Caco-2 (cell line): ENCODE measurements around the gene PCDHGB6. TPM values are rescaled to one million over a fixed set of nuclear protein-coding genes. Genes with fewer than 3 reads are reported as not detected.

Experiments
- BruUV-seq: library from RNA; stranded (reverse); fragments of 400-500 nt; replicated peaks from 2 replicates; lab custom pipeline; 2021; lab: Mats Ljungman, UMichigan
- CTCF ChIA-PET: fragments of 300-600 bp; sonication (Branson Sonifier 250); formaldehyde crosslinking; loops from one replicate; lab custom pipeline; 2022; ENCODE audit warnings: antibody characterized with exemption; lab: Charles Lee
- POLR2A ChIA-PET: fragments of 300-600 bp; sonication (Branson Sonifier 250); formaldehyde crosslinking; loops from one replicate; lab custom pipeline; 2022; ENCODE audit warnings: antibody characterized with exemption; lab: Charles Lee
- DNase-seq, 2 experiments: peaks; one replicate each; pipeline versions ENCODE4 v3.0.0 to v3.0.0-alpha.2; 2020 to 2022
- H3K27me3 ChIP-seq: replicated peaks from 2 replicates; pipeline ENCODE4 v1.6.0; 2011; ENCODE audit warnings: low read length; ENCODE audit not compliant: control insufficient read depth, insufficient read depth
- H3K36me3 ChIP-seq: 2 replicates; pipeline ENCODE4 v1.5.1; 2011; ENCODE audit warnings: low read length; ENCODE audit not compliant: control insufficient read depth, insufficient read depth
- H3K4me1 ChIP-seq: fragments of 250-450 bp; sonication (Bioruptor Pico); 2 replicates; pipeline ENCODE4 v1.5.1; 2020; ENCODE audit warnings: mild to moderate bottlenecking
- H3K4me3 ChIP-seq: 2 replicates; pipeline ENCODE4 v1.5.1; 2011; ENCODE audit warnings: low read depth, mild to moderate bottlenecking, control low read depth, low read length
- H3K9me3 ChIP-seq: fragments of 250-450 bp; sonication (Bioruptor Pico); 2 replicates; pipeline ENCODE4 v1.5.1; 2020; ENCODE audit warnings: mild to moderate bottlenecking, moderate library complexity
- H3K27ac Mint-ChIP-seq: one replicate; pipeline ENCODE4 v1.8.0; 2022; ENCODE audit warnings: mixed read lengths; ENCODE audit not compliant: unreplicated experiment
- H3K27me3 Mint-ChIP-seq: one replicate; pipeline ENCODE4 v1.8.0; 2022; ENCODE audit warnings: mixed read lengths; ENCODE audit not compliant: insufficient read depth, unreplicated experiment
- H3K36me3 Mint-ChIP-seq: one replicate; pipeline ENCODE4 v1.8.0; 2022; ENCODE audit warnings: mild to moderate bottlenecking, mixed read lengths; ENCODE audit not compliant: insufficient read depth, unreplicated experiment
- H3K4me1 Mint-ChIP-seq: one replicate; pipeline ENCODE4 v1.8.0; 2022; ENCODE audit warnings: low read depth, mixed read lengths; ENCODE audit not compliant: unreplicated experiment
- H3K4me3 Mint-ChIP-seq: one replicate; pipeline ENCODE4 v1.8.0; 2022; ENCODE audit warnings: mild to moderate bottlenecking, moderate library complexity, mixed read lengths; ENCODE audit not compliant: unreplicated experiment
- H3K9me3 Mint-ChIP-seq: one replicate; pipeline ENCODE4 v1.8.0; 2022; ENCODE audit warnings: mixed read lengths; ENCODE audit not compliant: unreplicated experiment
- intact Hi-C: fragments of 100-400 bp; cut with micrococcal nuclease; formaldehyde crosslinking; loops from one replicate; pipeline ENCODE4 v1.10.0; 2022; ENCODE audit not compliant: unreplicated experiment
- total RNA-seq: library from RNA; stranded (reverse); gene quantifications from 2 replicates; pipeline ENCODE4 v1.2.3, GENCODE V29; 2022
- TF ChIP-seq, protein P1 (sequence below), 2 experiments: fragments of 200-600 bp in 1 of 2; IDR thresholded peaks; 1 replicate in 1 of 2; 2 replicates in 1 of 2; pipeline versions ENCODE4 v1.5.1 to v1.8.0; 2011 to 2022; ENCODE audit warnings: antibody characterized with exemption in 1 of 2, control low read depth in 1 of 2, inconsistent platforms in 1 of 2, low read depth in 1 of 2, low read length in 1 of 2, mild to moderate bottlenecking in 1 of 2, moderate library complexity in 1 of 2; ENCODE audit not compliant: insufficient read depth in 1 of 2, severe bottlenecking in 1 of 2, unreplicated experiment in 1 of 2

Gene PCDHGB6
- total RNA-seq, 1 experiment from 2014 or later: 2.5 TPM

DNA sequence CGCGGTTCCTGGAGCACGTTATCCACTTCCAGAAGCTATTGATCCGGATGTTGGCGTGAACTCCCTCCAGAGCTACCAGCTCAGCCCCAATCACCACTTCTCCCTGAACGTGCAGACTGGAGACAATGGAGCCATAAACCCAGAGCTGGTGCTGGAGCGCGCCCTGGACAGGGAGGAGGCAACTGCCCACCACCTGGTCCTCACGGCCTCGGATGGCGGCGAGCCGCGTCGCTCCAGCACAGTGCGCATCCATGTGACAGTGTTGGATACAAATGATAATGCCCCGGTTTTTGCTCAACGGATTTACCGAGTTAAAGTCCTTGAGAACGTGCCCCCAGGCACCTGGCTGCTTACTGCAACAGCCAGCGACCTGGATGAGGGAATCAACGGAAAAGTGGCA, 4.4 kb upstream of the PCDHGB6 start:
- peaks cover 11% of the 10 kb centered on the region for H3K9me3 Mint-ChIP-seq
- H3K36me3 ChIP-seq: no peaks in the 10 kb centered on the region
- intact Hi-C loops: no loop called here
- TF ChIP-seq, protein P1, sequence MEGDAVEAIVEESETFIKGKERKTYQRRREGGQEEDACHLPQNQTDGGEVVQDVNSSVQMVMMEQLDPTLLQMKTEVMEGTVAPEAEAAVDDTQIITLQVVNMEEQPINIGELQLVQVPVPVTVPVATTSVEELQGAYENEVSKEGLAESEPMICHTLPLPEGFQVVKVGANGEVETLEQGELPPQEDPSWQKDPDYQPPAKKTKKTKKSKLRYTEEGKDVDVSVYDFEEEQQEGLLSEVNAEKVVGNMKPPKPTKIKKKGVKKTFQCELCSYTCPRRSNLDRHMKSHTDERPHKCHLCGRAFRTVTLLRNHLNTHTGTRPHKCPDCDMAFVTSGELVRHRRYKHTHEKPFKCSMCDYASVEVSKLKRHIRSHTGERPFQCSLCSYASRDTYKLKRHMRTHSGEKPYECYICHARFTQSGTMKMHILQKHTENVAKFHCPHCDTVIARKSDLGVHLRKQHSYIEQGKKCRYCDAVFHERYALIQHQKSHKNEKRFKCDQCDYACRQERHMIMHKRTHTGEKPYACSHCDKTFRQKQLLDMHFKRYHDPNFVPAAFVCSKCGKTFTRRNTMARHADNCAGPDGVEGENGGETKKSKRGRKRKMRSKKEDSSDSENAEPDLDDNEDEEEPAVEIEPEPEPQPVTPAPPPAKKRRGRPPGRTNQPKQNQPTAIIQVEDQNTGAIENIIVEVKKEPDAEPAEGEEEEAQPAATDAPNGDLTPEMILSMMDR (IDR thresholded peaks at IDR 0.05; ENCODE audit: insufficient read depth in 1 of 2, low read depth in 1 of 2, low read length in 1 of 2, severe bottlenecking in 1 of 2, unreplicated experiment in 1 of 2): no peak
- H3K4me3 ChIP-seq: no peak overlapping the region
- no peaks in the 10 kb centered on the region for H3K4me1 Mint-ChIP-seq
- BruUV-seq: no TSS peak
- H3K27me3 ChIP-seq: no peaks in the 10 kb centered on the region
- peaks cover 17% of the 10 kb centered on the region for H3K36me3 Mint-ChIP-seq
- DNase-seq: no peak
- ChIA-PET CTCF (no interaction called here), POLR2A (no interaction called here)
- no peaks in the 10 kb centered on the region for H3K4me1 ChIP-seq
- H3K9me3 ChIP-seq: peaks cover 19% of the 10 kb centered on the region
- no peak overlapping the region for H3K27ac Mint-ChIP-seq
- H3K4me3 Mint-ChIP-seq: no peak overlapping the region
- no peaks in the 10 kb centered on the region for H3K27me3 Mint-ChIP-seq

DNA sequence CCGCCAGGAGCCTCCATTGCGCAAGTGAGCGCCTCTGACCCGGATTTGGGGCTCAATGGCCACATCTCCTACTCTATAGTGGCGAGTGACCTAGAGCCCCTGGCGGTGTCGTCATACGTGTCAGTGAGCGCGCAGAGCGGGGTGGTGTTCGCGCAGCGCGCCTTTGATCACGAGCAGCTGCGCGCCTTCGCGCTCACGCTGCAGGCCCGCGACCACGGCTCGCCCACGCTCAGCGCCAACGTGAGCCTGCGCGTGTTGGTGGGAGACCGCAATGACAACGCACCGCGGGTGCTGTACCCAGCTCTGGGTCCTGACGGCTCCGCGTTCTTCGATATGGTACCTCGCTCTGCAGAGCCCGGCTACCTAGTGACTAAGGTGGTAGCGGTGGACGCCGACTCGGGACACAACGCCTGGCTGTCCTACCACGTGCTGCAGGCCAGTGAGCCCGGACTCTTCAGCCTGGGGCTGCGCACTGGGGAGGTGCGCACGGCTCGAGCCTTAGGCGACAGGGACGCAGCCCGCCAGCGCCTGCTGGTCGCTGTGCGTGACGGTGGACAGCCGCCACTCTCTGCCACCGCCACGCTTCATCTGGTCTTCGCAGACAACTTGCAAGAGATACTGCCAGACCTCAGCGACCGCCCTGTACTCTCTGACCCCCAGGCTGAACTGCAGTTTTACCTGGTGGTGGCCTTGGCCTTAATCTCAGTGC, 1.9 kb downstream of the PCDHGB6 start:
- no peak for DNase-seq
- H3K4me3 Mint-ChIP-seq: no peak overlapping the region
- H3K9me3 Mint-ChIP-seq: peaks cover 34% of the 10 kb centered on the region
- no peak overlapping the region for H3K27ac Mint-ChIP-seq
- no peaks in the 10 kb centered on the region for H3K27me3 Mint-ChIP-seq
- BruUV-seq: no TSS peak
- Histone ChIP-seq H3K36me3 (no peaks in the 10 kb centered on the region), H3K4me3 (no peak overlapping the region), H3K27me3 (no peaks in the 10 kb centered on the region), H3K9me3 (peaks cover 7% of the 10 kb centered on the region), H3K4me1 (no peaks in the 10 kb centered on the region)
- no peaks in the 10 kb centered on the region for H3K4me1 Mint-ChIP-seq
- ChIA-PET CTCF (no interaction called here), POLR2A (no interaction called here)
- intact Hi-C loops: loop anchor here (5.0 kb wide), 1 partner anchor 87 kb away; the partner anchor contains the start of gene TAF7
- peaks cover 4% of the 10 kb centered on the region for H3K36me3 Mint-ChIP-seq
- TF ChIP-seq, protein P1 (IDR thresholded peaks at IDR 0.05; ENCODE audit: insufficient read depth in 1 of 2, low read depth in 1 of 2, low read length in 1 of 2, severe bottlenecking in 1 of 2, unreplicated experiment in 1 of 2): no peak

DNA sequence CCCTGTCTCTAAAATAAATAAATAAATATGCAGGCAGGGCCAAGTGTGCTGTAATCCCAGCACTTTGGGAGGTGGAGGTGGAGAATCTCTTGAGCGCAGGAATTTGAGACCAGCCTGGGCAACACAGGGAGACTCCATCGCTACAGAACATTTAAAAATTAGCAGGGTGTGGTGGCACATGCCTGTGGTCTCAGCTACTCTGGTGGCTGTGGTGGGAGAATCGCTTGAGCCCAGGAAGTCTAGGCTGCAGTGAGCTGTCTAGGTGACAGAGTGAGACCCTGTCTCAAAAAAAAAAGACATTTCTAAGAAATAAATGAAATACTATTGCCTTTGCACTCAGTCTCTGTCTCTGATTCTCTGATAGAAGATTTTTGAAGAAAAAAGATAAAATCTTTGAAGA, 3.8 kb downstream of the PCDHGB6 start:
- no peak overlapping the region for H3K27ac Mint-ChIP-seq
- Histone ChIP-seq H3K36me3 (no peaks in the 10 kb centered on the region), H3K27me3 (no peaks in the 10 kb centered on the region), H3K4me3 (no peak overlapping the region), H3K9me3 (peaks cover 10% of the 10 kb centered on the region), H3K4me1 (no peaks in the 10 kb centered on the region)
- peaks cover 35% of the 10 kb centered on the region for H3K9me3 Mint-ChIP-seq
- ChIA-PET POLR2A (no interaction called here), CTCF (no interaction called here)
- H3K4me3 Mint-ChIP-seq: no peak overlapping the region
- TF ChIP-seq, protein P1 (IDR thresholded peaks at IDR 0.05; ENCODE audit: insufficient read depth in 1 of 2, low read depth in 1 of 2, low read length in 1 of 2, severe bottlenecking in 1 of 2, unreplicated experiment in 1 of 2): no peak
- no TSS peak for BruUV-seq
- H3K4me1 Mint-ChIP-seq: no peaks in the 10 kb centered on the region
- peaks cover 4% of the 10 kb centered on the region for H3K36me3 Mint-ChIP-seq
- intact Hi-C loops: loop anchor here (5.0 kb wide), 1 partner anchor 89 kb away; the partner anchor contains the start of gene TAF7
- DNase-seq: no peak
- no peaks in the 10 kb centered on the region for H3K27me3 Mint-ChIP-seq
